ENCODE data around the gene FBXO38. TPM values are rescaled to one million over a fixed set of nuclear protein-coding genes. Genes with fewer than 3 reads are reported as not detected.

Gene FBXO38
- total and polyA plus RNA-seq, 12 donors: 12.3 to 88.2 (median 41.9) TPM

DNA sequence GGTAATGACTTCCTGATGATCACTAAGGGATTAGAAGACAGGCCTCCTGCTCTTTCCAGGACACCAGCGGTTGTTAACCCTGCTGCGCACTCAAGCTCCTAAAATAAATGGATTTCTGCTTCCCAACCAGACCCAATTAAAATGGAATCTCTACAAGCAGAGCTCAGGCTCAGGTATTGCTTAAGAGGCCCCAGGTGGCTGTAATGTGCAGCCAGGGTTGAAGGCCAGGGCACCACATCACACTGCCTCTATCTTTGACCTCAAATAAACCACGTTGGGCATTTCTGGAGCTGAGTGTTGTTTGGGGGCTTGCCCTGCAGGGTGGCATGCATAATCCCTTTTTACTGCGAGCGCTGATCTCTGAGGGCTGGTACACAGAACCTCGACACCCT, 108.0 kb downstream of the FBXO38 start:
- Histone ChIP-seq H3K27me3 (no peaks in the 10 kb centered on the region), H3K4me1 (replicated peaks in 1 of 2) (peaks cover 0 to 10% of the 10 kb centered on the region in 2 donors), H3K27ac (no peak overlapping the region), H3K9me3 (replicated peaks in 1 of 3) (no peaks in the 10 kb centered on the region), H3K36me3 (replicated peaks in 1 of 2) (no peaks in the 10 kb centered on the region), H3K4me3 (no peak overlapping the region)
- intact Hi-C loops (cut with DNase I): no loop called here
- no peak for DNase-seq
- WGBS, 4 donors: 66 to 81% (median 77%) methylated on average over 6 of the region's 6 CpGs
- TF ChIP-seq, protein P1, sequence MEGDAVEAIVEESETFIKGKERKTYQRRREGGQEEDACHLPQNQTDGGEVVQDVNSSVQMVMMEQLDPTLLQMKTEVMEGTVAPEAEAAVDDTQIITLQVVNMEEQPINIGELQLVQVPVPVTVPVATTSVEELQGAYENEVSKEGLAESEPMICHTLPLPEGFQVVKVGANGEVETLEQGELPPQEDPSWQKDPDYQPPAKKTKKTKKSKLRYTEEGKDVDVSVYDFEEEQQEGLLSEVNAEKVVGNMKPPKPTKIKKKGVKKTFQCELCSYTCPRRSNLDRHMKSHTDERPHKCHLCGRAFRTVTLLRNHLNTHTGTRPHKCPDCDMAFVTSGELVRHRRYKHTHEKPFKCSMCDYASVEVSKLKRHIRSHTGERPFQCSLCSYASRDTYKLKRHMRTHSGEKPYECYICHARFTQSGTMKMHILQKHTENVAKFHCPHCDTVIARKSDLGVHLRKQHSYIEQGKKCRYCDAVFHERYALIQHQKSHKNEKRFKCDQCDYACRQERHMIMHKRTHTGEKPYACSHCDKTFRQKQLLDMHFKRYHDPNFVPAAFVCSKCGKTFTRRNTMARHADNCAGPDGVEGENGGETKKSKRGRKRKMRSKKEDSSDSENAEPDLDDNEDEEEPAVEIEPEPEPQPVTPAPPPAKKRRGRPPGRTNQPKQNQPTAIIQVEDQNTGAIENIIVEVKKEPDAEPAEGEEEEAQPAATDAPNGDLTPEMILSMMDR (IDR thresholded peaks at IDR 0.05): no peak
- TF ChIP-seq POLR2A (IDR thresholded peaks at IDR 0.05): no peak

DNA sequence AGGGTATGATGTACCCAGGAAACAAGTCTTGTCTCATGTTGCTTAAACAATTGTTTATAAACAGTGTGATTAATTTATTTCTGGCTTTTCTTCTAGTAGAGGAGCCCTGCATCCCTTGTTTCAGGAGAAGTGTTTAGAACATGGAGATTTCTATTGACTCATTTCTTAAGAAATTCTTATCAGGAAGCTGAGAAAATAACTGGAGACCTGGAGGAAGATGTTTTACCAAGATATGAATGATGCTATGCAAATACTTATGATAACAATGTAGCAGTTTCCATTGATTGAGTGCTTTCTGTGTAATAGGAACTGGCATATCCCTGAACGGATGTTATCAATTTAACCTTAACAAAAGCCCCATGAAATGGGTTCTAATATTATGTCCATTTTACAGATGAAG, 108.6 kb downstream of the FBXO38 start:
- H3K27me3 ChIP-seq: no peaks in the 10 kb centered on the region
- no peaks in the 10 kb centered on the region for H3K9me3 ChIP-seq (replicated peaks in 1 of 3)
- no peak for TF ChIP-seq POLR2A (IDR thresholded peaks at IDR 0.05)
- H3K36me3 ChIP-seq (replicated peaks in 1 of 2): no peaks in the 10 kb centered on the region
- H3K27ac ChIP-seq: no peak overlapping the region
- DNase-seq: no peak
- WGBS, 4 donors: 73 to 85% (median 79%) methylated on average over 1 of the region's 1 CpG
- peaks cover 0 to 10% of the 10 kb centered on the region in 2 donors for H3K4me1 ChIP-seq (replicated peaks in 1 of 2)
- intact Hi-C loops (cut with DNase I): no loop called here
- no peak overlapping the region for H3K4me3 ChIP-seq

Small RNA genes lying within 50 kb of the gene (small RNA-seq; reads per million reads assigned to genes)
- 0 reads per million in 2 donors for gene RF00017

Other genes with a start within 250 kb of the FBXO38 start
- not detected for gene SPINK14, start 215.4 kb upstream of the FBXO38 start, total RNA-seq
- gene SPINK14, start 215.4 kb upstream of the FBXO38 start, polyA plus RNA-seq: not detected
- under 1 TPM in 2 of 9 donors, not detected in 7; 0.33 to 0.54 TPM for gene SPINK6, start 180.9 kb upstream of the FBXO38 start, total RNA-seq
- not detected for gene SPINK6, start 180.9 kb upstream of the FBXO38 start, polyA plus RNA-seq
- not detected for gene MARCOL, start 145.4 kb upstream of the FBXO38 start, total RNA-seq
- gene MARCOL, start 145.4 kb upstream of the FBXO38 start, polyA plus RNA-seq: not detected
- 10 to 100 TPM in 1 of 9 donors, 1 to 10 TPM in 4, under 1 TPM in 1, not detected in 3; 0.46 to 16.1 (median 2.0) TPM for gene SPINK13, start 115.2 kb upstream of the FBXO38 start, total RNA-seq
- gene SPINK13, start 115.2 kb upstream of the FBXO38 start, polyA plus RNA-seq: 1 to 10 TPM; 2.1 to 6.1 (median 5.7) TPM
- under 1 TPM in 1 of 9 donors, not detected in 8; 0.44 TPM for gene SPINK7, start 71.5 kb upstream of the FBXO38 start, total RNA-seq
- not detected for gene SPINK7, start 71.5 kb upstream of the FBXO38 start, polyA plus RNA-seq
- under 1 TPM in 2 of 9 donors, not detected in 7; 0.78 to 0.83 TPM for gene SPINK9, start 48.4 kb upstream of the FBXO38 start, total RNA-seq
- under 1 TPM in 1 of 3 donors, not detected in 2; 0.59 TPM for gene SPINK9, start 48.4 kb upstream of the FBXO38 start, polyA plus RNA-seq

All from adrenal gland (tissue), 12 donors.